ENCODE results near the gene ACER3. TPM values are rescaled to one million over a fixed set of nuclear protein-coding genes. Genes with fewer than 3 reads are reported as not detected.

Gene ACER3
- total RNA-seq, 1 experiment from 2014 or later = 13.7 TPM

- DNase-seq (ENCODE audit: low spot score) (no peak), ATAC-seq (no peak)
- no peak overlapping the region for H3K27ac Mint-ChIP-seq
- H3K36me3 Mint-ChIP-seq = no peaks in the 10 kb centered on the region
- peaks cover 62% of the 10 kb centered on the region for H3K27me3 Mint-ChIP-seq (ENCODE audit: low read depth)
- TF ChIP-seq SMAD3 (CRISPR knock-in tag; IDR thresholded peaks at IDR 0.05; ENCODE audit: borderline replicate concordance) (no peak), KAT7 (CRISPR knock-in tag; IDR thresholded peaks at IDR 0.05; ENCODE audit: borderline replicate concordance) (no peak), FOXK1 (CRISPR knock-in tag; IDR thresholded peaks at IDR 0.05) (no peak), JUN (CRISPR knock-in tag; IDR thresholded peaks at IDR 0.05) (no peak), SP1 (CRISPR knock-in tag; conservative IDR thresholded peaks at IDR 0.05) (no peak), GTF2I (CRISPR knock-in tag; conservative IDR thresholded peaks at IDR 0.05) (no peak), ATF1 (CRISPR knock-in tag; IDR thresholded peaks at IDR 0.05) (no peak), CREM (CRISPR knock-in tag; IDR thresholded peaks at IDR 0.05) (no peak), RORB (CRISPR knock-in tag; IDR thresholded peaks at IDR 0.05) (no peak), TEAD4 (CRISPR knock-in tag; IDR thresholded peaks at IDR 0.05) (no peak), NFYB (CRISPR knock-in tag; conservative IDR thresholded peaks at IDR 0.05; ENCODE audit: low read depth) (no peak), ZNF232 (CRISPR knock-in tag; IDR thresholded peaks at IDR 0.05) (no peak), ATF6 (CRISPR knock-in tag; IDR thresholded peaks at IDR 0.05) (no peak), ETV6 (CRISPR knock-in tag; IDR thresholded peaks at IDR 0.05) (no peak)
- H3K9me3 Mint-ChIP-seq = no peaks in the 10 kb centered on the region
- ChIA-PET POLR2A (no interaction called here), CTCF (interaction anchor here (0.9 to 9.0 kb wide), 3 partner anchors 85 to 308 kb away, joined by 3 to 86 read pairs (median 5); no protein-coding TSS in a partner anchor)
- H3K4me1 Mint-ChIP-seq = peaks cover 14% of the 10 kb centered on the region
- no peak overlapping the region for H3K4me3 Mint-ChIP-seq
These were observed 181.5 kb downstream of the ACER3 start for GRCh38 chr11:77042111-77042726.

GRCh38 chr11:77044356-77044755 lies 183.6 kb downstream of the ACER3 start:
- no peak overlapping the region for H3K4me3 Mint-ChIP-seq
- 0 out of 2 replicates have a peak, but pooled peaks cover 3% of the 10 kb centered on the region for H3K9me3 Mint-ChIP-seq
- no peak for ATAC-seq
- H3K36me3 Mint-ChIP-seq = no peaks in the 10 kb centered on the region
- POLR2A ChIA-PET = no interaction called here
- CTCF ChIA-PET = interaction anchor here (1.0 to 1.7 kb wide), 4 partner anchors 47 to 323 kb away, joined by 4 to 12 read pairs (median 8); no protein-coding TSS in a partner anchor
- peaks cover 44% of the 10 kb centered on the region for H3K27me3 Mint-ChIP-seq (ENCODE audit: low read depth)
- H3K4me1 Mint-ChIP-seq = peaks cover 14% of the 10 kb centered on the region
- H3K27ac Mint-ChIP-seq = no peak overlapping the region
- DNase-seq (ENCODE audit: low spot score) = no peak
- TF ChIP-seq NFYB (CRISPR knock-in tag; conservative IDR thresholded peaks at IDR 0.05; ENCODE audit: low read depth) = no peak
- TF ChIP-seq TP53 (CRISPR knock-in tag; IDR thresholded peaks at IDR 0.05) = no peak
- TF ChIP-seq FOXP1 (CRISPR knock-in tag; IDR thresholded peaks at IDR 0.05; ENCODE audit: borderline replicate concordance) = no peak
- TF ChIP-seq NR2C2 (CRISPR knock-in tag; IDR thresholded peaks at IDR 0.05) = no peak

- POLR2A ChIA-PET = no interaction called here
- ATAC-seq (no peak), DNase-seq (ENCODE audit: low spot score) (no peak)
- peaks cover 14% of the 10 kb centered on the region for H3K4me1 Mint-ChIP-seq
- no peaks in the 10 kb centered on the region for H3K36me3 Mint-ChIP-seq
- CTCF ChIA-PET = interaction anchor here (0.6 to 1.7 kb wide), 10 partner anchors 18 to 346 kb away, joined by 3 to 12 read pairs (median 4); no protein-coding TSS in a partner anchor
- 0 out of 2 replicates have a peak, but pooled peaks cover 3% of the 10 kb centered on the region for H3K9me3 Mint-ChIP-seq
- no peak overlapping the region for H3K4me3 Mint-ChIP-seq
- no peak for TF ChIP-seq E2F5 (CRISPR knock-in tag; IDR thresholded peaks at IDR 0.05)
- no peak for TF ChIP-seq MYBL2 (CRISPR knock-in tag; IDR thresholded peaks at IDR 0.05)
- TF ChIP-seq NFYB (CRISPR knock-in tag; conservative IDR thresholded peaks at IDR 0.05; ENCODE audit: low read depth) = no peak
- H3K27me3 Mint-ChIP-seq (ENCODE audit: low read depth) = peaks cover 40% of the 10 kb centered on the region
- no peak overlapping the region for H3K27ac Mint-ChIP-seq
These were observed 184.2 kb downstream of the ACER3 start for GRCh38 chr11:77044886-77045285.

All from WTC11 (cell line).